DOHH2 (cell line): Measurements from ENCODE around the gene PDHX.

Experiments
- CTCF ChIP-seq: fragments of 200-600 bp; sonication (generic); IDR thresholded peaks from one replicate; pipeline ENCODE4 v1.5.1; 2014; ENCODE audit warnings: antibody characterized with exemption, mild to moderate bottlenecking, low read depth, low read length; ENCODE audit not compliant: poor library complexity, severe bottlenecking
- EZH2phosphoT487 ChIP-seq: fragments of 200-600 bp; sonication (generic); IDR thresholded peaks from 2 replicates; pipeline ENCODE4 v1.6.1; 2017; ENCODE audit warnings: borderline replicate concordance, mild to moderate bottlenecking, antibody characterized with exemption, low read length, moderate library complexity, mixed read lengths

GRCh38 chr11:34990916-34991315 lies 74.5 kb downstream of the PDHX start:
- TF ChIP-seq CTCF (no peak), EZH2phosphoT487 (no peak)
